ENCODE measurements around the gene FGF14. TPM values are rescaled to one million over a fixed set of nuclear protein-coding genes. Genes with fewer than 3 reads are reported as not detected.

The FGF14 gene
- total RNA-seq, 1 donor from 2014 or later = 2.0 TPM

DNA sequence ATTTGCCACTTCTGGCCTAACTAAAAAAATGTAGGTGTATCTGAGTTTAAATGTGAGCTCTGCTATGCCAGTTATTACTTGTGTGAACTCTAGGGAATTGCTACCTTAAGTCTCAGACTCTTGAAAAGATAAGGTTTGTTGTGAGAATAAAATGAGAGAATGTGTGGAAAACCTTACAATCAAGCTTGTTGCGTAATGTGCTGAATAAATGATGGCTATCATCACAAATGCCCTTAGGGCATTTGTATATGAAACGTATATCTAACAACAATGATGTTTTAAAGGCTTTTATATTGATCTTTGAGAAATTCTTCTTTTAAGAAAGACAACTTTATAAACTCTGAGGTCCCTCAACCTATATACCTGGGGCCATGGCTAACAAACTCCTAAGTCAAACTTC lies 564.6 kb downstream of the FGF14 start:
- TF ChIP-seq, protein P1, sequence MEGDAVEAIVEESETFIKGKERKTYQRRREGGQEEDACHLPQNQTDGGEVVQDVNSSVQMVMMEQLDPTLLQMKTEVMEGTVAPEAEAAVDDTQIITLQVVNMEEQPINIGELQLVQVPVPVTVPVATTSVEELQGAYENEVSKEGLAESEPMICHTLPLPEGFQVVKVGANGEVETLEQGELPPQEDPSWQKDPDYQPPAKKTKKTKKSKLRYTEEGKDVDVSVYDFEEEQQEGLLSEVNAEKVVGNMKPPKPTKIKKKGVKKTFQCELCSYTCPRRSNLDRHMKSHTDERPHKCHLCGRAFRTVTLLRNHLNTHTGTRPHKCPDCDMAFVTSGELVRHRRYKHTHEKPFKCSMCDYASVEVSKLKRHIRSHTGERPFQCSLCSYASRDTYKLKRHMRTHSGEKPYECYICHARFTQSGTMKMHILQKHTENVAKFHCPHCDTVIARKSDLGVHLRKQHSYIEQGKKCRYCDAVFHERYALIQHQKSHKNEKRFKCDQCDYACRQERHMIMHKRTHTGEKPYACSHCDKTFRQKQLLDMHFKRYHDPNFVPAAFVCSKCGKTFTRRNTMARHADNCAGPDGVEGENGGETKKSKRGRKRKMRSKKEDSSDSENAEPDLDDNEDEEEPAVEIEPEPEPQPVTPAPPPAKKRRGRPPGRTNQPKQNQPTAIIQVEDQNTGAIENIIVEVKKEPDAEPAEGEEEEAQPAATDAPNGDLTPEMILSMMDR (IDR thresholded peaks at IDR 0.05) = no peak
- Histone ChIP-seq H3K27me3 (no peaks in the 10 kb centered on the region), H3K4me1 (no peaks in the 10 kb centered on the region), H3K36me3 (no peaks in the 10 kb centered on the region), H3K27ac (no peak overlapping the region), H3K4me3 (no peak overlapping the region), H3K9me3 (no peaks in the 10 kb centered on the region)
- ATAC-seq = no peak
- no peak for DNase-seq
- intact Hi-C loops (cut with DNase I) = no loop called here

DNA sequence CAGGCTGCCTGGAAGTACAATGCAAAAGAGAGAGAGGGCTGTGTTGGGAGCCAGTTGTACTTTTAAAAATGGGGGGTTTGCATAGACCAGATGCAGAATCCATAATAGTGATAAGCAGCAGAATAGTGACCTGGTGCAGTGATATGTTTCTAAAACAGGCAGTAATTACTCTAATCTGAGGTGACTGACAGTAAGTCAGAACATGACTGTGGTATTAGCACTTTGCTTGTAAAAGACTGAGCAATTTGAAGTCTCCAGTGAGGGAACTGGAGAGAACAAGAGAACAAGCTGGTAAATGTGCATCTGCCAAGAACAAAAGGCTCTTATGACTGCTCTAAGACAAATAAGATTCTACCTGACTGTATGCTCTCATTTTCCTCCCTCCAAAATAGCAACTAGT lies 565.9 kb downstream of the FGF14 start:
- Histone ChIP-seq H3K9me3 (no peaks in the 10 kb centered on the region), H3K27ac (no peak overlapping the region), H3K4me3 (no peak overlapping the region), H3K4me1 (no peaks in the 10 kb centered on the region), H3K27me3 (no peaks in the 10 kb centered on the region), H3K36me3 (no peaks in the 10 kb centered on the region)
- intact Hi-C loops (cut with DNase I) = no loop called here
- TF ChIP-seq, protein P1 (IDR thresholded peaks at IDR 0.05) = no peak
- ATAC-seq (no peak), DNase-seq (no peak)

DNA sequence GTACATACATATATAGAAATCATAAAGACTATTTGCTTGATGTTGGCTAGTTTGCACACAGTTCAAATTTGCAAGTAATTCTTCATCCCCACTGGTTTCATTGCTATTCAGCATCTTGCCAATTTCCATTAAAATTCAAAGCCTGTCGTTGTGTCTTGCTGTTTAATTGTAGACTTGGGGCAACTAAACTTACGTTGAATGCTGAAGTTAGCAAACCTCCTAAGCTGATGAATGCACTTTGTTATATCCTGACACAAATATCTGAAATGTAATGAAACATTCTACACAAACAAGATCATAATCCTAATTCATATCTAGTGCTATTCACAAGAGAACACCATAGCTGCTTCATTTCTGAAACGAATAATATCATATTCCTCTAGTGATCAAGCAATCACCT lies 568.2 kb downstream of the FGF14 start:
- ATAC-seq (no peak), DNase-seq (no peak)
- Histone ChIP-seq H3K27me3 (no peaks in the 10 kb centered on the region), H3K27ac (no peak overlapping the region), H3K36me3 (no peaks in the 10 kb centered on the region), H3K4me3 (no peak overlapping the region), H3K9me3 (no peaks in the 10 kb centered on the region), H3K4me1 (no peaks in the 10 kb centered on the region)
- intact Hi-C loops (cut with DNase I) = no loop called here
- TF ChIP-seq, protein P1 (IDR thresholded peaks at IDR 0.05) = no peak

DNA sequence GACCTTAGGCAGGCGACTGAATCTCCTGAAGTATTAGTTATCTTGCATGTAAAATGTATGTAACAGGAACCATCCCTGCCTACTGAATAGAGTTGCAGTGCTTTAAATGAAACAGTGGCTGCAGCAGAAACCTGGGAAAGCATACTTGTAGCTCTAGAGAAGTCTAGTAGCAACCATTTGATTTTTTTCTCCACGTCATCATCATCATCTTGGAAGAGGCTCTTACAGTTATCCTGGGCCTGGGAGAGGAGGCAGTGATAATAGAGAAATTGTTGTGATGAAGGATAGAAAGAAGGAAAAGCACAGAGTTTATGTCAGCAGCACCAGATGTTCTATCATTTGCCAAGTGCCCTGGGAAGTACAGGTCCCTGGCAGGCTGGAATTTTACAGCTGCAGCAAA lies 571.8 kb downstream of the FGF14 start:
- intact Hi-C loops (cut with DNase I) = no loop called here
- Histone ChIP-seq H3K4me3 (no peak overlapping the region), H3K4me1 (no peaks in the 10 kb centered on the region), H3K27ac (no peak overlapping the region), H3K27me3 (no peaks in the 10 kb centered on the region), H3K36me3 (no peaks in the 10 kb centered on the region), H3K9me3 (no peaks in the 10 kb centered on the region)
- TF ChIP-seq, protein P1 (IDR thresholded peaks at IDR 0.05) = no peak
- ATAC-seq (no peak), DNase-seq (no peak)

DNA sequence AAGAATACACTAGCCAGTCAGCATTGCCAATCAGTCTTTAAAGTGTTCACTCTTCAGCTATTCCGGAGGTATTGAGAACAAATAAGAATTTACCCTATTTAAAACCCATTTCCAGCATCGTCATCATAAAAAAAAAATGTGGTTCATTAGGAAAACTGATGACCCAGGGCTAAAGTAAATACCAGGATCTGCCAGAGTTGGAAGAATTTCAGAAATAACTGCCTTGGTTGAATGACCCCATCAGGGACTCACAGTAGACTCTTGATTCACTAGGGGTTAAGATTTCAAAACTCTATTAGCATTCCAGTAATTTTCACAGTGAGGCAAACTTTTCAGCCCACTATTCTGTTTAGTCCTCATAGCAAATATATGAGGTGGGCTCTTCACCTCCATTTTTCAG lies 572.4 kb downstream of the FGF14 start:
- Histone ChIP-seq H3K36me3 (no peaks in the 10 kb centered on the region), H3K9me3 (no peaks in the 10 kb centered on the region), H3K4me1 (no peaks in the 10 kb centered on the region), H3K4me3 (no peak overlapping the region), H3K27ac (no peak overlapping the region), H3K27me3 (no peaks in the 10 kb centered on the region)
- ATAC-seq (no peak), DNase-seq (no peak)
- intact Hi-C loops (cut with DNase I) = no loop called here
- TF ChIP-seq, protein P1 (IDR thresholded peaks at IDR 0.05) = no peak

DNA sequence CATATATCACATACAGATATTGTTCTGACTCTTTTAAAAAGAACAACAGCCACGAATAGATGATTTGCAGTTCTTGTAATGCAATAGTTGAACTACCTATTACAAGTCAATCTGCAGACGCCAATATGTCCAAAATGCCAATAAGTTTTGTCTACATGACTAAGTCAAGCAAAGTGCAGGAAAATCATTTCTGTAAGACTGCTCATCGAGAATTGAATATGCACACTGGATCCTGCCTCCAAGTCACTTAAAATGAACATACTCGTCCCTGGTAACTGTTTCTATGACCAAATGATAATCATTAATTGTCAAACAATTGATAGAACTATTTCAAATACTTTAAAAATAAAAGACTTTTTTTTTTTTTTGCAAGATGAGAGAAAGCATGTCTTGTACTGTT lies 573.7 kb downstream of the FGF14 start:
- Histone ChIP-seq H3K9me3 (no peaks in the 10 kb centered on the region), H3K36me3 (no peaks in the 10 kb centered on the region), H3K4me3 (no peak overlapping the region), H3K27me3 (no peaks in the 10 kb centered on the region), H3K4me1 (no peaks in the 10 kb centered on the region), H3K27ac (no peak overlapping the region)
- DNase-seq (no peak), ATAC-seq (no peak)
- intact Hi-C loops (cut with DNase I) = no loop called here
- TF ChIP-seq, protein P1 (IDR thresholded peaks at IDR 0.05) = no peak
